Fibroblast of lung (primary cell): ENCODE results near the gene PLEKHH2. TPM values are rescaled to one million over a fixed set of nuclear protein-coding genes. Genes with fewer than 3 reads are reported as not detected.

Source experiments
- DNase-seq, 2 donors: peaks; one replicate each; pipeline versions ENCODE4 v3.0.0 to v3.0.0-alpha.2; 2010; ENCODE audit warnings: low read depth in 2 of 2
- H2AFZ ChIP-seq: 2 replicates; pipeline ENCODE4 v1.5.1; 2012; ENCODE audit warnings: low read length, control low read depth, inconsistent platforms
- H3K27ac ChIP-seq: 2 replicates; pipeline ENCODE4 v1.5.1; 2011; ENCODE audit warnings: low read length, control low read depth; ENCODE audit not compliant: insufficient read depth
- H3K27me3 ChIP-seq: 2 replicates; pipeline ENCODE4 v1.5.1; 2011; ENCODE audit warnings: mild to moderate bottlenecking, low read length; ENCODE audit not compliant: control insufficient read depth, insufficient read depth
- H3K36me3 ChIP-seq: 2 replicates; pipeline ENCODE4 v1.5.1; 2011; ENCODE audit warnings: low read length; ENCODE audit not compliant: control insufficient read depth, insufficient read depth
- H3K4me1 ChIP-seq: 2 replicates; pipeline ENCODE4 v1.5.1; 2011; ENCODE audit warnings: low read length; ENCODE audit not compliant: control insufficient read depth, insufficient read depth; ENCODE audit errors: extremely low read depth
- H3K4me2 ChIP-seq: 2 replicates; pipeline ENCODE4 v1.5.1; 2011; ENCODE audit warnings: low read length, control low read depth; ENCODE audit not compliant: insufficient read depth; ENCODE audit errors: extremely low read depth
- H3K4me3 ChIP-seq, 4 experiments: fragments of 200-600 bp in 1 of 4; sonication (generic) in 1 of 4; replicated peaks in 1 of 4; 2 replicates each; pipeline ENCODE4 v1.5.1; 2011 to 2016; ENCODE audit warnings: low read length in 4 of 4, low read depth in 3 of 4, mild to moderate bottlenecking in 3 of 4, control low read depth in 2 of 4, inconsistent platforms in 1 of 4, mixed read lengths in 1 of 4; ENCODE audit not compliant: insufficient read depth in 1 of 4; ENCODE audit errors: control extremely low read depth in 1 of 4
- H3K79me2 ChIP-seq: 2 replicates; pipeline ENCODE4 v1.5.1; 2012; ENCODE audit warnings: mild to moderate bottlenecking, low read length, inconsistent platforms; ENCODE audit not compliant: control insufficient read depth, insufficient read depth
- H3K9ac ChIP-seq: 2 replicates; pipeline ENCODE4 v1.5.1; 2011; ENCODE audit warnings: mild to moderate bottlenecking, low read length, control low read depth; ENCODE audit not compliant: insufficient read depth
- H3K9me3 ChIP-seq: 2 replicates; pipeline ENCODE4 v1.5.1; 2012; ENCODE audit warnings: low read depth, low read length; ENCODE audit not compliant: control insufficient read depth, insufficient read depth
- H4K20me1 ChIP-seq: 2 replicates; pipeline ENCODE4 v1.5.1; 2011; ENCODE audit warnings: low read length; ENCODE audit not compliant: control insufficient read depth, insufficient read depth; ENCODE audit errors: extremely low read depth
- CTCF ChIP-seq, 2 donors: IDR thresholded peaks in 1 of 2; conservative IDR thresholded peaks in 1 of 2; 1 replicate in 1 of 2; 2 replicates in 1 of 2; pipeline ENCODE4 v1.5.1; 2011 to 2012; ENCODE audit warnings: low read length in 2 of 2, control low read depth in 1 of 2, inconsistent platforms in 1 of 2, low read depth in 1 of 2, mild to moderate bottlenecking in 1 of 2
- EZH2 ChIP-seq: IDR thresholded peaks from 2 replicates; pipeline ENCODE4 v1.5.1; 2012; ENCODE audit warnings: low read length, control low read depth, mild to moderate bottlenecking; ENCODE audit errors: missing control alignments
- polyA plus RNA-seq, 2 donors: library from polyadenylated mRNA; depleted of rRNA in 1 of 2; stranded (reverse) in 1 of 2; unstranded in 1 of 2; fragments of >200 nt; gene quantifications; 2 replicates each; pipeline ENCODE4 v1.2.1, GENCODE V29; 2011 to 2012; ENCODE audit warnings: missing spikeins in 1 of 2
- total RNA-seq: library from RNA; depleted of rRNA; stranded (reverse); fragments of >200 nt; gene quantifications from 2 replicates; pipeline ENCODE4 v1.2.1, GENCODE V29; 2014

PLEKHH2 gene
- total and polyA plus RNA-seq, 2 donors (not counting 1 experiment from before 2014, with no cell fraction given), result 6.9 to 14.0 TPM

GRCh38 chr2:43609290-43609918 lies 27.7 kb upstream of the PLEKHH2 start:
- H3K4me2 ChIP-seq, result no peak overlapping the region
- H3K9me3 ChIP-seq, result no peaks in the 10 kb centered on the region
- DNase-seq, result peak; percentile 34 to 62
- no peaks in the 10 kb centered on the region for H3K4me1 ChIP-seq
- no peaks in the 10 kb centered on the region for H4K20me1 ChIP-seq
- H3K4me3 ChIP-seq, result no peak overlapping the region
- H3K79me2 ChIP-seq, result no peaks in the 10 kb centered on the region
- H3K9ac ChIP-seq, result no peak overlapping the region
- H3K27ac ChIP-seq, result no peak overlapping the region
- no peak for TF ChIP-seq EZH2
- peak; percentile 55 to 65 for TF ChIP-seq CTCF (conservative IDR thresholded peaks at IDR 0.05 in 1 of 2, IDR thresholded peaks at IDR 0.05 in 1 of 2; ENCODE audit: low read depth in 1 of 2, low read length in 2 of 2)
- H3K27me3 ChIP-seq, result no peaks in the 10 kb centered on the region
- no peaks in the 10 kb centered on the region for H3K36me3 ChIP-seq
- no peak overlapping the region for H2AFZ ChIP-seq

GRCh38 chr2:43610361-43610760 lies 26.7 kb upstream of the PLEKHH2 start:
- Histone ChIP-seq H3K36me3 (no peaks in the 10 kb centered on the region), H3K4me2 (no peak overlapping the region), H3K79me2 (no peaks in the 10 kb centered on the region), H3K4me1 (no peaks in the 10 kb centered on the region), H3K4me3 (no peak overlapping the region), H3K9ac (no peak overlapping the region), H3K27me3 (no peaks in the 10 kb centered on the region), H3K27ac (no peak overlapping the region), H3K9me3 (no peaks in the 10 kb centered on the region), H4K20me1 (no peaks in the 10 kb centered on the region), H2AFZ (no peak overlapping the region)
- no peak for DNase-seq
- TF ChIP-seq EZH2, result no peak
- TF ChIP-seq CTCF (conservative IDR thresholded peaks at IDR 0.05 in 1 of 2, IDR thresholded peaks at IDR 0.05 in 1 of 2; ENCODE audit: low read depth in 1 of 2, low read length in 2 of 2), result no peak

- Histone ChIP-seq H3K9me3 (no peaks in the 10 kb centered on the region), H4K20me1 (no peaks in the 10 kb centered on the region), H3K4me3 (no peak overlapping the region), H3K27me3 (no peaks in the 10 kb centered on the region), H3K9ac (no peak overlapping the region), H3K36me3 (no peaks in the 10 kb centered on the region), H3K79me2 (no peaks in the 10 kb centered on the region), H3K27ac (no peak overlapping the region), H2AFZ (no peak overlapping the region), H3K4me2 (peak overlapping the region; percentile 55), H3K4me1 (no peaks in the 10 kb centered on the region)
- peak; percentile 91 to 93 for TF ChIP-seq CTCF (conservative IDR thresholded peaks at IDR 0.05 in 1 of 2, IDR thresholded peaks at IDR 0.05 in 1 of 2; ENCODE audit: low read depth in 1 of 2, low read length in 2 of 2)
- no peak for TF ChIP-seq EZH2
- peak; percentile 58 to 84 for DNase-seq
Observed at GRCh38 chr2:43611987-43612894, 24.8 kb upstream of the PLEKHH2 start.
